Measurements from ENCODE around the gene CHMP1A. TPM values are rescaled to one million over a fixed set of nuclear protein-coding genes. Genes with fewer than 3 reads are reported as not detected.
"Not testable (repeated sequence)": the region's sequence is repeated elsewhere in the genome, so short reads cannot be mapped to it uniquely, and the experiment has no call there.

The CHMP1A gene
- total RNA-seq, 2 donors from 2014 or later: 118 to 176 TPM

DNA sequence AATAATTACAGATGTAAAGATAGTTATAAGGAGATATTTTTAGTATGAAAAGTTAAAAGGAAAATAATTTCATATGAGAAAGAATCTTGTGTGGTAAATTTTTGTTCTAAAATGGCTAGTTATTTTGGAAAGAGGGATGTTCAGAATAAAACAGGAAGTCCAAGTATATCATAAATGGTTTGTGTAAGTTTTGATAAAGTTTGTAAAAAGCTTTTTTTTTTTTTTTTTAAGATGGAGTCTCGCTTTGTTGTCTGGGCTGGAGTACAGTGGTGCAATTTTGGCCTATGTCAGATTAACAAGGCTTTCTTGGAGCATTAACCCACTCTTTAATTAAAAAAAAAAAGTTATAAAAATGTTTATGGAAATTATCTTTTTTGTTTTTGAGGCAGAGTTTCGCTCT is 20.8 kb upstream of the CHMP1A start:
- Histone ChIP-seq H3K9ac (ENCODE audit: low read depth in 2 of 2, low read length in 2 of 2) (no peak overlapping the region), H3K9me3 (no peaks in the 10 kb centered on the region), H3K27ac (no peak overlapping the region), H3K36me3 (no peaks in the 10 kb centered on the region), H3K4me3 (no peak overlapping the region), H3K4me1 (no peaks in the 10 kb centered on the region), H3K27me3 (no peaks in the 10 kb centered on the region)
- no peak for DNase-seq
- intact Hi-C loops (cut with DNase I): no loop called here
- no peak for TF ChIP-seq CTCF (IDR thresholded peaks at IDR 0.05)

DNA sequence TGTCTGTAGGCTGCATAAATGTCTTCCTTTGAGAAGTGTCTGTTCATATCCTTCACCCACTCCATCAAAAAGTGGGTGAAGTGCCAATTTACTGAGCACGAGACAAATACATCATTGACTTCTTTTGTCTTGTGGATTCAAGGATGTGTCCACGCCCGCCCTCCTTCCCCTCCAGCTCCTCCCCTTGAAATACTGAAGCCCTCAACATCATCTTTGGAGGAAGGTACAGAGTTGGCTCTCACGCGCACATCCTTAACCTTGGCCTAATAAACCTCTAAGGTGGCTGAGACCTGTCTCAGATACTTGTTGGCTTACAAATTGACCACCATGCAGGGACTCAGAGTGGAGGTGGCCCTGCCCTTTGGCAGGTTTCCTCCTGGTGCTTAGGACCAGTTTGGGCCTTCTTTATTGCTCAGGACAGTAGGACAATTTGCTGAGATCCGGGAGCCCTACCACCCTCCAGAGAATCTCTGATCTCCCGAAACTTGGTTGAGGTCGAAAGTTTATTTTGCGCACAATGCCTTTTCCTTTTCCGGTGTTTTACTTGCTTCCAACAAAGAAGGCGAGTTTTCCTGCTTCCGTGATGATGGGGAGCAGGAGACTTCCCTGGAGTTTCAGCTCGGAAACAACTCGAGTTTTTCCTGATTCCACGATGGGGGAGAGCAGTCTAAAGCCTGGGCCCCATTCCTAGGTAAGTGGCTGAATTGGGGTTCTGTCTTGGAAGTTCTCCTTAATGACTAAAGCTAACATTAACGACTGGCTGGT is 14.9 kb upstream of the CHMP1A start:
- Histone ChIP-seq H3K36me3 (no peaks in the 10 kb centered on the region), H3K9ac (ENCODE audit: low read depth in 2 of 2, low read length in 2 of 2) (no peak overlapping the region), H3K9me3 (no peaks in the 10 kb centered on the region), H3K27ac (no peak overlapping the region), H3K4me3 (no peak overlapping the region), H3K27me3 (no peaks in the 10 kb centered on the region), H3K4me1 (no peaks in the 10 kb centered on the region)
- TF ChIP-seq CTCF (IDR thresholded peaks at IDR 0.05): no peak
- intact Hi-C loops (cut with DNase I): no loop called here
- no peak for DNase-seq

GRCh38 chr16:89671565-89671964 is 14.1 kb upstream of the CHMP1A start:
- intact Hi-C loops (cut with DNase I); H3K27ac ChIP-seq; DNase-seq: not testable (repeated sequence)

GRCh38 chr16:89670496-89671431 is 13.3 kb upstream of the CHMP1A start:
- Histone ChIP-seq H3K4me1 (no peaks in the 10 kb centered on the region), H3K9ac (ENCODE audit: low read depth in 2 of 2, low read length in 2 of 2) (no peak overlapping the region), H3K36me3 (no peaks in the 10 kb centered on the region), H3K9me3 (no peaks in the 10 kb centered on the region), H3K27me3 (no peaks in the 10 kb centered on the region), H3K27ac (no peak overlapping the region), H3K4me3 (no peak overlapping the region)
- TF ChIP-seq CTCF (IDR thresholded peaks at IDR 0.05): no peak
- DNase-seq: no peak
- intact Hi-C loops (cut with DNase I): no loop called here

More at GRCh38 chr16:89671565-89671964, 14.1 kb upstream of the CHMP1A start:
- not testable (repeated sequence) for H3K9ac ChIP-seq (ENCODE audit: low read depth in 2 of 2, low read length in 2 of 2); H3K27me3 ChIP-seq; H3K4me1 ChIP-seq; H3K4me3 ChIP-seq; H3K9me3 ChIP-seq; H3K36me3 ChIP-seq

DNA sequence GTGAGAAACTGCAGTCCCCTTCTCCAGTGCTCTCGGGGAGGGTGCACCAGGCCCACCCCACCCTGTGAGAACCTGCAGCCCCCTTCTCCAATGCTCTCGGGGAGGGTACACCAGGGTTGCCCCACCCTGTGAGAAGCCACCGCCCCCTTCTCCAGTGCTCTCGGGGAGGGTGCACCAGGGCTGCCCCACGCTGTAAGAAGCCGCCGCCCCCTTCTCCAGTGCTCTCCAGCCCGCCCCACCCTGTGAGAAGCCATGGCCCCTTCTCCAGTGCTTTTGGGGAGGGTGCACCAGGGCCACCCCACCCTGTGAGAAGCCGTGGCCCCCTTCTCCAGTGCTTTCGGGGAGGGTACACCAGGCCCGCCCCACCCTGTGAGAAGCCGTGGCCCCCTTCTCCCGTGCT is 12.2 kb upstream of the CHMP1A start:
- no peak overlapping the region for H3K4me3 ChIP-seq
- H3K4me1 ChIP-seq: no peaks in the 10 kb centered on the region
- no peak overlapping the region for H3K9ac ChIP-seq (ENCODE audit: low read depth in 2 of 2, low read length in 2 of 2)
- no peaks in the 10 kb centered on the region for H3K27me3 ChIP-seq
- intact Hi-C loops (cut with DNase I): no loop called here
- H3K36me3 ChIP-seq: no peaks in the 10 kb centered on the region
- H3K9me3 ChIP-seq: no peaks in the 10 kb centered on the region
- H3K27ac ChIP-seq: no peak overlapping the region
- TF ChIP-seq CTCF (IDR thresholded peaks at IDR 0.05): no peak
- no peak for DNase-seq

Measured in colonic mucosa (tissue), 4 donors.